WTC11 (cell line): Measurements from ENCODE around the gene LDB2. TPM values are rescaled to one million over a fixed set of nuclear protein-coding genes. Genes with fewer than 3 reads are reported as not detected.

Source experiments
- ATAC-seq: fragments of 200-7000 bp; cut with Tn5 transposase; 2 replicates; pipeline ENCODE4 v1.10.0; 2021; ENCODE audit warnings: mild to moderate bottlenecking, moderate library complexity
- CTCF ChIA-PET: fragments of 300-600 bp; sonication (Branson Sonifier 250); formaldehyde crosslinking; loops from one replicate; lab custom pipeline; 2021; ENCODE audit warnings: antibody characterized with exemption; lab: Charles Lee
- POLR2A ChIA-PET: fragments of 350-600 bp; sonication (Branson Sonifier 250); formaldehyde crosslinking; loops from one replicate; lab custom pipeline; 2021; ENCODE audit warnings: antibody characterized with exemption; lab: Charles Lee
- DNase-seq: peaks from one replicate; pipeline ENCODE4 v3.0.0; 2021; ENCODE audit warnings: low spot score
- H3K27ac Mint-ChIP-seq: 2 replicates; pipeline ENCODE4 v1.8.0; 2021; ENCODE audit warnings: mixed read lengths
- H3K27me3 Mint-ChIP-seq: 2 replicates; pipeline ENCODE4 v1.8.0; 2021; ENCODE audit warnings: low read depth, mild to moderate bottlenecking, moderate library complexity, mixed read lengths
- H3K36me3 Mint-ChIP-seq: 2 replicates; pipeline ENCODE4 v1.8.0; 2021; ENCODE audit warnings: mixed read lengths
- H3K4me1 Mint-ChIP-seq: 2 replicates; pipeline ENCODE4 v1.8.0; 2022; ENCODE audit warnings: mixed read lengths
- H3K4me3 Mint-ChIP-seq: 2 replicates; pipeline ENCODE4 v1.8.0; 2021; ENCODE audit warnings: mild to moderate bottlenecking, moderate library complexity, mixed read lengths
- H3K9me3 Mint-ChIP-seq: 2 replicates; pipeline ENCODE4 v1.8.0; 2021; ENCODE audit warnings: mixed read lengths
- ATF1 ChIP-seq: sonication (generic); formaldehyde crosslinking; IDR thresholded peaks from 2 replicates; pipeline ENCODE4 v1.8.1; 2023; ENCODE audit warnings: mild to moderate bottlenecking, moderate library complexity, missing genetic modification reagents
- EMX1 ChIP-seq: fragments of 250-450 bp; sonication (Bioruptor Pico); IDR thresholded peaks from 2 replicates; pipeline ENCODE4 v1.8.0; 2021; ENCODE audit warnings: mild to moderate bottlenecking
- ESRRA ChIP-seq: sonication (generic); formaldehyde crosslinking; IDR thresholded peaks from 2 replicates; pipeline ENCODE4 v1.8.1; 2022; ENCODE audit warnings: mild to moderate bottlenecking, missing genetic modification reagents, borderline replicate concordance
- HMGA2 ChIP-seq: fragments of 250-450 bp; sonication (Bioruptor Pico); IDR thresholded peaks from 2 replicates; pipeline ENCODE4 v1.4.0; 2021; ENCODE audit warnings: mild to moderate bottlenecking, moderate library complexity
- KAT7 ChIP-seq: sonication (generic); formaldehyde crosslinking; IDR thresholded peaks from 2 replicates; pipeline ENCODE4 v1.8.1; 2023; ENCODE audit warnings: missing genetic modification reagents, mild to moderate bottlenecking, borderline replicate concordance
- NFE2L1 ChIP-seq: sonication (generic); formaldehyde crosslinking; IDR thresholded peaks from 2 replicates; pipeline ENCODE4 v1.8.1; 2023; ENCODE audit warnings: missing genetic modification reagents
- NR1H2 ChIP-seq: sonication (generic); formaldehyde crosslinking; IDR thresholded peaks from 2 replicates; pipeline ENCODE4 v1.9.0; 2021; ENCODE audit warnings: mild to moderate bottlenecking, moderate library complexity, missing genetic modification reagents
- OVOL2 ChIP-seq: fragments of 250-450 bp; sonication (Bioruptor Pico); IDR thresholded peaks from 2 replicates; pipeline ENCODE4 v1.9.0; 2021; ENCODE audit warnings: mild to moderate bottlenecking, borderline replicate concordance
- RORB ChIP-seq: fragments of 250-450 bp; sonication (Bioruptor Pico); IDR thresholded peaks from 2 replicates; pipeline ENCODE4 v1.9.0; 2021; ENCODE audit warnings: mild to moderate bottlenecking
- TCF7 ChIP-seq: sonication (generic); formaldehyde crosslinking; IDR thresholded peaks from 2 replicates; pipeline ENCODE4 v1.8.0; 2022; ENCODE audit warnings: mild to moderate bottlenecking, low read depth, missing genetic modification reagents, moderate library complexity
- TEAD1 ChIP-seq: sonication (generic); formaldehyde crosslinking; IDR thresholded peaks from 2 replicates; pipeline ENCODE4 v1.8.0; 2022; ENCODE audit warnings: mild to moderate bottlenecking, missing genetic modification reagents
- ZNF416 ChIP-seq: fragments of 250-450 bp; sonication (Bioruptor Pico); IDR thresholded peaks from 2 replicates; pipeline ENCODE4 v1.9.0; 2021; ENCODE audit warnings: mild to moderate bottlenecking, inconsistent platforms
- ZNF671 ChIP-seq: fragments of 250-450 bp; sonication (Bioruptor Pico); IDR thresholded peaks from 2 replicates; pipeline ENCODE4 v1.8.0; 2021; ENCODE audit warnings: mild to moderate bottlenecking
- total RNA-seq: library from RNA; stranded (reverse); gene quantifications from 3 replicates; pipeline ENCODE4 v1.2.3, GENCODE V29; 2021
- TF ChIP-seq, protein P1 (sequence below): sonication (generic); formaldehyde crosslinking; IDR thresholded peaks from 2 replicates; pipeline ENCODE4 v1.8.1; 2022; ENCODE audit warnings: low read depth, missing genetic modification reagents, borderline replicate concordance
- TF ChIP-seq, protein P2 (sequence below): sonication (generic); formaldehyde crosslinking; IDR thresholded peaks from 2 replicates; pipeline ENCODE4 v1.8.0; 2022; ENCODE audit warnings: mild to moderate bottlenecking, missing genetic modification reagents
- TF ChIP-seq, protein P3 (sequence below): fragments of 250-450 bp; sonication (Bioruptor Pico); IDR thresholded peaks from 2 replicates; pipeline ENCODE4 v2.1.2; 2022; ENCODE audit warnings: mild to moderate bottlenecking, moderate library complexity
- TF ChIP-seq, protein P4 (sequence below): sonication (generic); formaldehyde crosslinking; IDR thresholded peaks from 2 replicates; pipeline ENCODE4 v1.8.0; 2022; ENCODE audit warnings: missing genetic modification reagents
- TF ChIP-seq, protein P5 (sequence below): sonication (generic); formaldehyde crosslinking; IDR thresholded peaks from 2 replicates; pipeline ENCODE4 v1.8.1; 2023; ENCODE audit warnings: mild to moderate bottlenecking, missing genetic modification reagents

The LDB2 gene
- total RNA-seq, 1 experiment from 2014 or later: 62.4 TPM

DNA sequence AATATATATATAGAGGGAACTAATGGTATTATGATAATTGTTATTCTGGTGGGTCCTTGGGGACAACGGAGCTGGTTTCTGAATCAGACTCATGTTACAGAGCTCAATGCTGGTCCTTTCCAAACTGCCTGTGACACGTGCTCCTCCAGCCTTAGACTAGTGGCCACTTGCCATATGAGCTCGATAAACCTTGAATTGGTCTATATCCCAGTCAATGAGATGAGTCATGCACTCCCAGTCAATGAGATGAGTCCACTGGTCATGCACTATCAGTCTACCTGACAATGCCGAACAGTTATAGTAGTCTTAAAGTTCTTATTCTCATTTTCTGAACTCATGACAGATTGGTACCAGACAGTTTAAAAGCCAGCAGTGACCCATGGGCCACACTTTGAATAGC, 325.2 kb downstream of the LDB2 start:
- Mint-ChIP-seq H3K27me3 (no peaks in the 10 kb centered on the region), H3K4me3 (no peak overlapping the region), H3K36me3 (peaks cover 7% of the 10 kb centered on the region; the same call in 1 of the 2 replicates), H3K4me1 (no peaks in the 10 kb centered on the region), H3K9me3 (no peaks in the 10 kb centered on the region), H3K27ac (no peak overlapping the region)
- TF ChIP-seq ZNF416 (no peak), EMX1 (CRISPR knock-in tag) (no peak)
- CTCF ChIA-PET: interaction anchor here (2.6 kb wide), 1 partner anchor 9 kb away, joined by 10 read pairs; no protein-coding TSS in a partner anchor
- no peak for DNase-seq
- POLR2A ChIA-PET: no interaction called here
- ATAC-seq: no peak

DNA sequence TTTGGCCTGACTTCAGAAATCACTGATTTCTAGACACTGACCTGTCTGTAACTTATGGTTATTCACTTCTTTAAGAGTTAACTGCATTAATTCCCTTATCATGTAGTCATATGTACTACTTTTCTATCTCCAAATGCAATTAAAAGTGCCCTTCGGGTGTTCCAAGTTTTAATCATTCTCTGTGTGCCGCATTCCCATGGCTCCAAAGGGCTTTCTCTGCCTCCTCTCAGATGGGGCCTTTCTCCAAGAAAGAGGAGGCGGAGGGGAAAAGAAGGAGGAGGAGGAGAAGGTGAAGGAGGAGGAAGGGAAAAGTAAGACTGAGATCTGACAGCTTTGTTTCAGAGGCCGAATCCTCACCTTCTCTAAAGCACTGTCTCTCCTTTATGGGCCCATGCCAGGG, 325.8 kb downstream of the LDB2 start:
- ATAC-seq: no peak
- H3K27ac Mint-ChIP-seq: no peak overlapping the region
- TF ChIP-seq HMGA2 (no peak), NR1H2 (CRISPR knock-in tag) (no peak), ESRRA (no peak), ATF1 (CRISPR knock-in tag) (no peak), TCF7 (CRISPR knock-in tag) (no peak), KAT7 (CRISPR knock-in tag) (no peak), ZNF671 (no peak), TEAD1 (CRISPR knock-in tag) (no peak), OVOL2 (CRISPR knock-in tag) (no peak), RORB (no peak), NFE2L1 (CRISPR knock-in tag) (no peak)
- TF ChIP-seq, protein P1, sequence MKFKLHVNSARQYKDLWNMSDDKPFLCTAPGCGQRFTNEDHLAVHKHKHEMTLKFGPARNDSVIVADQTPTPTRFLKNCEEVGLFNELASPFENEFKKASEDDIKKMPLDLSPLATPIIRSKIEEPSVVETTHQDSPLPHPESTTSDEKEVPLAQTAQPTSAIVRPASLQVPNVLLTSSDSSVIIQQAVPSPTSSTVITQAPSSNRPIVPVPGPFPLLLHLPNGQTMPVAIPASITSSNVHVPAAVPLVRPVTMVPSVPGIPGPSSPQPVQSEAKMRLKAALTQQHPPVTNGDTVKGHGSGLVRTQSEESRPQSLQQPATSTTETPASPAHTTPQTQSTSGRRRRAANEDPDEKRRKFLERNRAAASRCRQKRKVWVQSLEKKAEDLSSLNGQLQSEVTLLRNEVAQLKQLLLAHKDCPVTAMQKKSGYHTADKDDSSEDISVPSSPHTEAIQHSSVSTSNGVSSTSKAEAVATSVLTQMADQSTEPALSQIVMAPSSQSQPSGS: no peak
- TF ChIP-seq, protein P2, sequence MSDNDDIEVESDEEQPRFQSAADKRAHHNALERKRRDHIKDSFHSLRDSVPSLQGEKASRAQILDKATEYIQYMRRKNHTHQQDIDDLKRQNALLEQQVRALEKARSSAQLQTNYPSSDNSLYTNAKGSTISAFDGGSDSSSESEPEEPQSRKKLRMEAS (CRISPR knock-in tag): no peak
- TF ChIP-seq, protein P3, sequence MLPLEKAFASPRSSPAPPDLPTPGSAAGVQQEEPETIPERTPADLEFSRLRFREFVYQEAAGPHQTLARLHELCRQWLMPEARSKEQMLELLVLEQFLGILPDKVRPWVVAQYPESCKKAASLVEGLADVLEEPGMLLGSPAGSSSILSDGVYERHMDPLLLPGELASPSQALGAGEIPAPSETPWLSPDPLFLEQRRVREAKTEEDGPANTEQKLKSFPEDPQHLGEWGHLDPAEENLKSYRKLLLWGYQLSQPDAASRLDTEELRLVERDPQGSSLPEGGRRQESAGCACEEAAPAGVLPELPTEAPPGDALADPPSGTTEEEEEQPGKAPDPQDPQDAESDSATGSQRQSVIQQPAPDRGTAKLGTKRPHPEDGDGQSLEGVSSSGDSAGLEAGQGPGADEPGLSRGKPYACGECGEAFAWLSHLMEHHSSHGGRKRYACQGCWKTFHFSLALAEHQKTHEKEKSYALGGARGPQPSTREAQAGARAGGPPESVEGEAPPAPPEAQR (CRISPR knock-in tag): no peak
- TF ChIP-seq, protein P4, sequence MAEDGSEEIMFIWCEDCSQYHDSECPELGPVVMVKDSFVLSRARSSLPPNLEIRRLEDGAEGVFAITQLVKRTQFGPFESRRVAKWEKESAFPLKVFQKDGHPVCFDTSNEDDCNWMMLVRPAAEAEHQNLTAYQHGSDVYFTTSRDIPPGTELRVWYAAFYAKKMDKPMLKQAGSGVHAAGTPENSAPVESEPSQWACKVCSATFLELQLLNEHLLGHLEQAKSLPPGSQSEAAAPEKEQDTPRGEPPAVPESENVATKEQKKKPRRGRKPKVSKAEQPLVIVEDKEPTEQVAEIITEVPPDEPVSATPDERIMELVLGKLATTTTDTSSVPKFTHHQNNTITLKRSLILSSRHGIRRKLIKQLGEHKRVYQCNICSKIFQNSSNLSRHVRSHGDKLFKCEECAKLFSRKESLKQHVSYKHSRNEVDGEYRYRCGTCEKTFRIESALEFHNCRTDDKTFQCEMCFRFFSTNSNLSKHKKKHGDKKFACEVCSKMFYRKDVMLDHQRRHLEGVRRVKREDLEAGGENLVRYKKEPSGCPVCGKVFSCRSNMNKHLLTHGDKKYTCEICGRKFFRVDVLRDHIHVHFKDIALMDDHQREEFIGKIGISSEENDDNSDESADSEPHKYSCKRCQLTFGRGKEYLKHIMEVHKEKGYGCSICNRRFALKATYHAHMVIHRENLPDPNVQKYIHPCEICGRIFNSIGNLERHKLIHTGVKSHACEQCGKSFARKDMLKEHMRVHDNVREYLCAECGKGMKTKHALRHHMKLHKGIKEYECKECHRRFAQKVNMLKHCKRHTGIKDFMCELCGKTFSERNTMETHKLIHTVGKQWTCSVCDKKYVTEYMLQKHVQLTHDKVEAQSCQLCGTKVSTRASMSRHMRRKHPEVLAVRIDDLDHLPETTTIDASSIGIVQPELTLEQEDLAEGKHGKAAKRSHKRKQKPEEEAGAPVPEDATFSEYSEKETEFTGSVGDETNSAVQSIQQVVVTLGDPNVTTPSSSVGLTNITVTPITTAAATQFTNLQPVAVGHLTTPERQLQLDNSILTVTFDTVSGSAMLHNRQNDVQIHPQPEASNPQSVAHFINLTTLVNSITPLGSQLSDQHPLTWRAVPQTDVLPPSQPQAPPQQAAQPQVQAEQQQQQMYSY (CRISPR knock-in tag): no peak
- TF ChIP-seq, protein P5, sequence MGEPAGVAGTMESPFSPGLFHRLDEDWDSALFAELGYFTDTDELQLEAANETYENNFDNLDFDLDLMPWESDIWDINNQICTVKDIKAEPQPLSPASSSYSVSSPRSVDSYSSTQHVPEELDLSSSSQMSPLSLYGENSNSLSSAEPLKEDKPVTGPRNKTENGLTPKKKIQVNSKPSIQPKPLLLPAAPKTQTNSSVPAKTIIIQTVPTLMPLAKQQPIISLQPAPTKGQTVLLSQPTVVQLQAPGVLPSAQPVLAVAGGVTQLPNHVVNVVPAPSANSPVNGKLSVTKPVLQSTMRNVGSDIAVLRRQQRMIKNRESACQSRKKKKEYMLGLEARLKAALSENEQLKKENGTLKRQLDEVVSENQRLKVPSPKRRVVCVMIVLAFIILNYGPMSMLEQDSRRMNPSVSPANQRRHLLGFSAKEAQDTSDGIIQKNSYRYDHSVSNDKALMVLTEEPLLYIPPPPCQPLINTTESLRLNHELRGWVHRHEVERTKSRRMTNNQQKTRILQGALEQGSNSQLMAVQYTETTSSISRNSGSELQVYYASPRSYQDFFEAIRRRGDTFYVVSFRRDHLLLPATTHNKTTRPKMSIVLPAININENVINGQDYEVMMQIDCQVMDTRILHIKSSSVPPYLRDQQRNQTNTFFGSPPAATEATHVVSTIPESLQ: no peak
- POLR2A ChIA-PET: no interaction called here
- H3K4me3 Mint-ChIP-seq: no peak overlapping the region
- no peaks in the 10 kb centered on the region for H3K9me3 Mint-ChIP-seq
- no peaks in the 10 kb centered on the region for H3K4me1 Mint-ChIP-seq
- CTCF ChIA-PET: interaction anchor here (2.6 kb wide), 1 partner anchor 10 kb away, joined by 10 read pairs; no protein-coding TSS in a partner anchor
- peaks cover 7% of the 10 kb centered on the region; the same call in 1 of the 2 replicates for H3K36me3 Mint-ChIP-seq
- no peaks in the 10 kb centered on the region for H3K27me3 Mint-ChIP-seq
- no peak for DNase-seq
